Urinary bladder (tissue), 4 donors: ENCODE measurements around the gene GNPTAB. TPM values are rescaled to one million over a fixed set of nuclear protein-coding genes. Genes with fewer than 3 reads are reported as not detected.

ENCODE experiments used
- DNase-seq: peaks from one replicate; pipeline ENCODE4 v3.0.0-alpha.2; 2015; ENCODE audit errors: extremely low spot score
- H3K27ac ChIP-seq: one replicate; pipeline ENCODE4 v1.5.1; 2013; ENCODE audit warnings: low read depth, mild to moderate bottlenecking, moderate library complexity
- H3K36me3 ChIP-seq: one replicate; pipeline ENCODE4 v1.6.1; 2013; ENCODE audit warnings: mild to moderate bottlenecking, moderate library complexity; ENCODE audit not compliant: insufficient read depth
- H3K4me1 ChIP-seq: one replicate; pipeline ENCODE4 v1.6.1; 2013; ENCODE audit warnings: mild to moderate bottlenecking, moderate library complexity; ENCODE audit not compliant: insufficient read depth
- H3K4me3 ChIP-seq: one replicate; pipeline ENCODE4 v1.5.1; 2013; ENCODE audit warnings: low read depth, low read length
- WGBS: extraction: QIAGEN DNeasy Blood & Tissue Kit; methylation state at CpG from one replicate; pipeline ENCODE4 v1.1.7; 2013; 5-methylcytosine and 5-hydroxymethylcytosine counted together
- polyA plus RNA-seq: library from polyadenylated mRNA; stranded (reverse); fragments of 200-250 nt; gene quantifications from one replicate; pipeline ENCODE4 v1.2.3, GENCODE V29; 2013
- total RNA-seq: library from RNA; depleted of rRNA; stranded (reverse); fragments of >200 nt; gene quantifications from one replicate; pipeline ENCODE4 v1.2.3, GENCODE V29; 2014
- donor health status: healthy with polysubstance abuse.
- donor health status: healthy.

GNPTAB gene
- total and polyA plus RNA-seq, 2 donors, result 15.2 to 59.3 TPM

DNA sequence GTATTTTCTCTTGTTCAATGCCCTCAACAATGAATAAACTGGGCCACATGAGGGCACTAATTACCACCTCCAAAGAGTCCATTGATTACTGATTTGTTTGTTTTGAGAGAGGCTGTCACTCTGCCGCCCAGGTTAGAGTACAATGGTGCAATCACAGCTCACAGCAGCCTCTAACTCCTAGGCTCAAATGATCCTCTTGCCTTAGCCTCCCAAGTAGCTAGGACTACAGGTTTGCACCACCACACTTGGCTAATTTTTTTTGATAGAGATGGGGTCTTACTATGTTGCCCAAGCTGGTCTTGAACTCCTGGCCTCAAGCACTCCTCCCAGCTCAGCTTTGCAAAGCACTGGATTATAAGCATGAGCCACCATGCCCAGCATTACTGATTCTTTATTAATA lies 63.2 kb downstream of the GNPTAB start:
- DNase-seq, result no peak
- Histone ChIP-seq H3K4me3 (no peak overlapping the region), H3K36me3 (peaks cover 5% of the 10 kb centered on the region), H3K27ac (no peak overlapping the region), H3K4me1 (no peaks in the 10 kb centered on the region)
- WGBS, result 95% methylated on average over 1 of the region's 1 CpG

DNA sequence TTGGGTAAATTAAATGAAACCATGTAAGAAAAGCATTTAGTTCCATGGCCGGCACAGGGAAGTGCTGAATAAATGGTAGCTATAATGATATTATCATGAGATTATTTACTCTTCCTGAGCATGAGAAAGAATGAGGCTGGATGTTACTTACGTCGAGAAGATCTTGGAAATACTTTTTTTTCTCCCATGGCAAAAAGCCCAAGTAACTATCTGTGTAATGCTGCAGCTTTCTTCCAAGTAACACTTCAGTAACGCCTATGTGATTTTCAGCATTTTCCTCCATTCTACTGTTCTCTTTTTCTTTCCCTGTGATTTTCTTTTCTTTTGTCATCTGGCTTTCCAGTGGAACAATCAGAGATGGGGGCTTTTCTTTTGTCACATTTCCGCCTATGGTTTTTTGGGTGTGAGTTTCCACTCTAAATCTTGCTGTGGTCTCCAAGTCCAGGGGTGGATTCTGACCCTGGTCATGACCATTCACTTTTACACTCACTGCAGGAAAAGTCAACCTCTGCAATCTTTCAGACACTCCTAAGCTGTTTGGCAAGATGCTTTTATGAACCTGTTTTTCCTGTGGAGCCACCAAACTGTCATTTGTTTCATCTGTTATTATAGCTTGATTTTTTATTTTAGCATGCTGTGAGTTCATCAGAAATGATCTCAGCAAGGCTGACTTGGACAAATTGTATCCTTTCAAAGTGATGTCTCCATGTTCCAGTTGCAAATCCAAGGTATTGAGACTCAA lies 66.5 kb downstream of the GNPTAB start:
- Histone ChIP-seq H3K36me3 (peaks cover 1% of the 10 kb centered on the region), H3K27ac (no peak overlapping the region), H3K4me3 (no peak overlapping the region), H3K4me1 (no peaks in the 10 kb centered on the region)
- WGBS, result 49% methylated on average over 5 of the region's 5 CpGs
- DNase-seq, result peak; percentile 13

DNA sequence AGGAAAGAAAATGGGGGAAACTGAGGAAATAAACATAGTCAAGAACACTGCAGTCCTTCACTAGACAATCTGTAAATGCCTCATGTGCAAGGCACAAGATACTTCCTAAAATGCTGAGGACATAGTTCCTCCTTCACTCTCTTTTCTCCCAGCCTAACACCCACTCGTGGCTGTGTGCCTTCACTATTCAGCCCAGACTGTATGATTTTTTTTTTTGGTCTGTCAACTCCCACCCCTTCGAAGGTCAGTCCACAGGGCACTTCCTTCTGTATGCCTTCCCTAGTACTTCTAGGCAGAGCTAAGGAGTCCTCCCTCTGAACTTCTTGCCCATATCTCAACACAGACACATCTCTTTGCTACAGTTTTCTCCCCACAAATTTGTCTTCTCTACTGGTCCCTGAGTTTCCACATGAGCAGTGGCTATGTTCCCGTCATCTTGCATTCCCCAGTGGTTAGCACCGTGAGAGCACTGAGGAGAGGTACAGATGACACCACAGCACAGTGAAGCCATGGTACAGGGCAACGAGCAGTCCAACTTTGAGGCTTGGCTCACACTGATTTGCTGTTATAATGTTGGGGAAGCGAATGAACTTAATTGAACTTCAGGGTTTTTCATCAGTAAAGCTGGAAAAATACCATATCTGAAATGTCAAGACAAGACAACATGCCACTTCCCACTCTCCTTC lies 67.4 kb downstream of the GNPTAB start:
- H3K27ac ChIP-seq, result no peak overlapping the region
- no peak for DNase-seq
- WGBS, result 77% methylated on average over 6 of the region's 6 CpGs

DNA sequence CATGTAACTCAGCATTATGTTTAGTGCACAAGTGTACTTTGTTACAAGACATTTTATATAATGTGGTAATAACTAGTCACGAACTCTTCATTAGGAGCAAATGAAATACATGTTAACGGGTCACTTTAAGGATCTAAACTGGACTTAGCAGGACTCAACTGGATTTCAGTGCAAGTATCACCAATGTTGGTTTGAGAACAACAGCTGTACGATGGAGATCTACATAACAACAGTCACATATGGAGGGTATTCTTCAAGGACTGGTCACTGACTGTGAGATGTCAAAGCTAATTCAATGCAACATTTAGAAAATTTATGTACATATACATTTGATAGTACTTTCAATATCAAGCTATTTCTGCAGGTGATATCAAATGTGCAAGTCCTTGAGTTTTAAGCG lies 69.0 kb downstream of the GNPTAB start:
- Histone ChIP-seq H3K4me3 (no peak overlapping the region), H3K36me3 (no peaks in the 10 kb centered on the region), H3K27ac (no peak overlapping the region), H3K4me1 (no peaks in the 10 kb centered on the region)
- no peak for DNase-seq
- 93% methylated on average over 4 of the region's 4 CpGs for WGBS

More for the DNA sequence above, 67.4 kb downstream of the GNPTAB start:
- H3K4me1 ChIP-seq, result no peaks in the 10 kb centered on the region
- no peaks in the 10 kb centered on the region for H3K36me3 ChIP-seq
- H3K4me3 ChIP-seq, result no peak overlapping the region

DNA sequence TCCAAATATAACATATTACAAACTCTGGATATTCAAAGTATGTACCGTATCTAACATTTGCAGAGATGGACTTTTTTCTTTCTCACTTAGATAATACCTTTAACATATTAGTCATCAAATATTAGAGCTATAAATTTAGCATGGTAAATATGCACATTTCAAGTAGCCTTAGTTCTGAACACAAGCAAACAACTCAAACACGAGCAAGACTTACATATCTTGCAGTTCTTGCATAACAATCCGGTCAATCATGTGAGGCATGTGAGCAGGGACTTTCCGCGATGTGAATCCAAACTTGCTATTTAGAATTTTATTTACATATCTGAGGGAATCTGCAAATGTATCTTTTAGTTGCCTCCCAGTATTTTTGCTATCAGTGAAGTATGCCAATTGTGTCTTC lies 69.4 kb downstream of the GNPTAB start:
- no peak overlapping the region for H3K4me3 ChIP-seq
- H3K27ac ChIP-seq, result no peak overlapping the region
- 66% methylated on average over 5 of the region's 5 CpGs for WGBS
- no peaks in the 10 kb centered on the region for H3K4me1 ChIP-seq
- DNase-seq, result no peak
- H3K36me3 ChIP-seq, result no peaks in the 10 kb centered on the region

DNA sequence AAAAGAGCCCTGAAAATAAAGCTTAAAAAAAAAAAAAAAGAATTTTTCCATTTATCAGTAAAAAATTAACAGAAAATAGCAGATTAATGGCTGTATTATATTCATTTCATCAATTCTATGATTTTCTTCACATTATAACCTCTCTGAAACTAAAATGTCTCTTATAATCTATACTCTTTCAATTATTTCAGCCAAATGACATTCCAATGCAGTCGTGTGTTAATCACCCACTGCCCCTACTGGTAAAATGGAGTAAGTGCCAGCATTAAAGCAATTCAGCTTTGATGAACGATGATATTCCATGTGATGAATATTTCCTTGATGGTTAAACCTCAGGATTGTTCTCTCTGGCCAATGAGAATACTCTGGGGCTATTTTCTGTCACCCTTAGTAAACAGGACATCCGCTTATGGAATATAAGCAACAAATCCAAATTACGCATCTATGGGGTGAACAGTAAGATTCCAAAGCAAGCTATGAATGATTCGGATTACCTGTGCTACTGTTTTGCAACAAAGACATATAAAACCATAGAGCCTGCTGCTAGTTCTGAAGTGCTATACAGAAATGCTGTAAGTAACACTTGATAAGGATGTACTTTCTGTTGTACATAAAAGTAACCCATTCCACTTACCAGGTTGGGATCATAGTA lies 71.2 kb downstream of the GNPTAB start:
- peaks cover 2% of the 10 kb centered on the region for H3K36me3 ChIP-seq
- no peaks in the 10 kb centered on the region for H3K4me1 ChIP-seq
- no peak overlapping the region for H3K4me3 ChIP-seq
- H3K27ac ChIP-seq, result no peak overlapping the region
- 62% methylated on average over 5 of the region's 5 CpGs for WGBS
- no peak for DNase-seq

DNA sequence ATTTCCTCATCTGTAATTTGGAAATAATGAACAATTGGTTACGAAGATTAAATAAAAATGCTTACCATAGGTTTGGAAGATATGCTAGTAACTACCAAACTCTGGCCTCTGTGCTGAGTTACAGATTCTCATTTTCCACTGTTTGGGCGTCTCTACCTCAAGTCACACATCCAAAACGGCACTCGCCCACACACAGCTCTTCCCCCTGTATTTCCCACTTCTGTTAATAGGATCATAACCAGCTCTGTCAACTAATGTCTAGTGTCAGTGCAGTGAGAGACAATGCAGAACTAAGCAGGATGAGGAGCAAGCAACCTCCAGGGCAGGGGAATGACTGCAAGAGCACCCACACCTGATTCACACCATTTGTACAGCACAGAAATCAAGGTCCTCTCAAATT lies 80.6 kb downstream of the GNPTAB start:
- no peaks in the 10 kb centered on the region for H3K4me1 ChIP-seq
- H3K27ac ChIP-seq, result no peak overlapping the region
- 92% methylated on average over 4 of the region's 4 CpGs for WGBS
- DNase-seq, result no peak
- no peaks in the 10 kb centered on the region for H3K36me3 ChIP-seq
- H3K4me3 ChIP-seq, result no peak overlapping the region

DNA sequence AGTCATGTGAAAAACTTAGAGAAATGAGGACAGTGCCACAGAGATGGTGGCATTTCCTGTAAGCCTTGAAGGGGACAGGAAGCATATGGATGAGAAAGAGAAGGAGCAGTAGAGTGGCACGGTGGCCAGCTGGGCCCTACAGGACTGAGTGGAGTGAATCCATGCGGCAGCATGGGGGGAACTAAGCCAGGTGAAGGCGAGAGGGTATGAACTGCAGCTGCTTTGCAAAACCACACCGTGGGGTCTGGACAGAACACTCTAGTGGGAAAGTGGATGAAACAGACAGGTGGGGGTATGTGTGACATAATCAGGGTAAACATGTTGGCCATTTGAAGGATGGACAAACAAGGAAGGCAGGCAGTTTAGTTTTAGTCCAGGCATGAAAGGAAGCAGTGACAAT lies 81.1 kb downstream of the GNPTAB start:
- Histone ChIP-seq H3K4me3 (no peak overlapping the region), H3K4me1 (no peaks in the 10 kb centered on the region), H3K36me3 (no peaks in the 10 kb centered on the region), H3K27ac (no peak overlapping the region)
- 76% methylated on average over 4 of the region's 4 CpGs for WGBS
- DNase-seq, result no peak

DNA sequence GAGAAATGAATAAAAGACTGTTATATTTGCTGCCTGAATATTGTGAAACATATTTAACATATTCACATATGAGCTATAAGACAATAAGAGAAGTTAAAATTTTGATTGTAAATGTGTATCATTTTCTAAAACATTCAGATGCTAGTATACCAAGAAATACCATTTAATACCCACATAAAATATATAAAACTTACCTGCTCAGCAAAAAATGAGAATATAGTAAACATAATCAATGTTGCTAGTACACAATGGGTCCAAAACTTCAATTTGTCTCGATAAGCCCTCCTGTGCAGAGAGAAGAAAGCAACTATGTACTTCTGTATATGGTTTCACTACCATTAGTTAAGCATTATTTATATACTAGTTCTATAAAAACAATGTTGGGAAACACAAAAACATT lies 81.9 kb downstream of the GNPTAB start:
- Histone ChIP-seq H3K27ac (no peak overlapping the region), H3K4me3 (no peak overlapping the region), H3K36me3 (no peaks in the 10 kb centered on the region), H3K4me1 (no peaks in the 10 kb centered on the region)
- no peak for DNase-seq
- 94% methylated on average over 1 of the region's 1 CpG for WGBS

DNA sequence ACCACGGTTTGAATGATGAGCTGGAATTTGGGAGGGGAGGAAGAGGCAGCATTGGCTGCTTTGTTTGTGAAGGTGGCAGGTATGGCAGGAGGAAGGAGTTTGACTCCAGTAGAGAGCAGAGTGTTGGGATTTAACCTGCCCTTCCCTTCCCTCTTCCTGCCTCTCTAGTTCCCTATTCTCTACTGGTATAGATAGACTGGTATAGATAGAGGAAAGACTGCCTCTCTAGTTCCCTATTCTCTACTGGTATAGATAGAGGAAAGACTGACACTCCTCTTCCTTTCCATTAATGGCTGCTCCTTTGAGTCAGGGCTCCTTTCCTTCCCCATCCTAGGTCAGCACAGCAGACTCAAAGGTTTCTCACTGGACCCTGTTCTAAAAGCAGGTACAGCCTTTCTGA lies 83.1 kb downstream of the GNPTAB start:
- H3K36me3 ChIP-seq, result no peaks in the 10 kb centered on the region

DNA sequence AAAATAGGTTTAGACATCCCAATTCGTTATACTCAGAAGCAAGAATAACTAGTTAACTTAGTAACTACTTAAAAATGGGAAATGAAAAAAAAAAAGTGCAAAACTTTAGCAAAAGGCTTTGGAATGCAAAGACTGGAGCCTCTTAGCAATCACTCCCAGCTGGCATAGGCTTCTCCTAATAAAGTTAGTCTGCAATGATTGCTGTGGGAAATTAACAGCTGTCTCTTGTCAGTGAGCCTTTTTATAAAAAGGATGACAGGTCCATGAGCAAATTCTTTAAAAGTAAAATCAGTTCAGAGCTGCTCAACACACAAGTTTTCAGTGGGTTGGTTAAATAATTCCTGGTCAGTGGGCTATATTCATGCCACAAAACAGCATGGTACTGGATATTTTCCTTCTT lies 84.1 kb downstream of the GNPTAB start:
- Histone ChIP-seq H3K27ac (no peak overlapping the region), H3K36me3 (no peaks in the 10 kb centered on the region), H3K4me3 (no peak overlapping the region), H3K4me1 (no peaks in the 10 kb centered on the region)
- DNase-seq, result no peak
- WGBS, result 89% methylated on average over 1 of the region's 1 CpG

More for the DNA sequence above, 83.1 kb downstream of the GNPTAB start:
- WGBS, result 69% methylated on average over 1 of the region's 1 CpG
- H3K4me3 ChIP-seq, result no peak overlapping the region
- no peak overlapping the region for H3K27ac ChIP-seq
- DNase-seq, result no peak
- no peaks in the 10 kb centered on the region for H3K4me1 ChIP-seq

DNA sequence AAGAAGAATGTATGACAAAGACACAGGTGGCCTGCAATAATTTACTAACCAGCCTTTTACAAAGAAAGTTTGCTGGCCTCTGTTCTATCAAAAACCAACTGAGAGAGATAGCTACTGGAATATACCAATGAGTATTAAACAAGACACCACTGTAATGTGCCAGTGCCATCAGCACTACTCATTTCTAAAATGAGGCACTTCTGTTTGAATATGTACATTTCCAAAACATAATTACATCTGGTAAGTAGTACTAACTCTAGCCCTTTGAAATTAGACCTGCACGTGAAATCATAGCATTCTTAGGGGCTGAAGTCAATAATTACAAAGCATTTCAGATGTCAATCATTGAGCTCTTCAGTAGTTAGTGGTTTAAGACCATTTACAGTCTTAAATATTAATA lies 84.6 kb downstream of the GNPTAB start:
- no peak for DNase-seq
- Histone ChIP-seq H3K36me3 (no peaks in the 10 kb centered on the region), H3K27ac (no peak overlapping the region), H3K4me3 (no peak overlapping the region), H3K4me1 (no peaks in the 10 kb centered on the region)
- 81% methylated on average over 1 of the region's 1 CpG for WGBS

DNA sequence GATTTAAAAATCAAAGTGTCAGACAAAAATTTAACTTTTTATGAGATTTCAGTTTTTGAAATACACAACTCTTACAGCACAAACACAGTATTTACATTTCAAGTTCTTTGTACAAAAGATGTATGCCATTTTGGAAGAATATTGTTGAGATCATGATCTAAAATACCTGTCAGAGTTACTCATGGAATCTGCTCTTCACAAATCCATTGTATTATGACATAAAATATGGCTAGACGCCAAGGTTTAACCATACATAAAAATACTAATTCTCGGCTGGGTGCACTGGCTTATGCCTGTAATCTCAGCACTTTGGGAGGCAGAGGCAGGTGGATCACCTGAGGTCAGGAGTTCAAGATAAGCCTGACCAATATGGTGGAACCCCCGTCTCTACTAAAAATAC lies 85.3 kb downstream of the GNPTAB start:
- DNase-seq, result no peak
- no peaks in the 10 kb centered on the region for H3K36me3 ChIP-seq
- WGBS, result 86% methylated on average over 3 of the region's 3 CpGs

More for the DNA sequence above, 85.3 kb downstream of the GNPTAB start:
- no peak overlapping the region for H3K27ac ChIP-seq
- H3K4me1 ChIP-seq, result no peaks in the 10 kb centered on the region
- no peak overlapping the region for H3K4me3 ChIP-seq
